Stimulated activated CD4-positive, alpha-beta T cell treated with anti-CD3 and anti-CD28 coated beads, Interleukin-4, amount 100 ng/mL, for 24 hours (primary cell): ENCODE results near the gene OSBPL1A.

ENCODE experiments used
- DNase-seq: peaks from one replicate; pipeline ENCODE4 v3.0.0-alpha.2; 2020

Gene OSBPL1A

DNA sequence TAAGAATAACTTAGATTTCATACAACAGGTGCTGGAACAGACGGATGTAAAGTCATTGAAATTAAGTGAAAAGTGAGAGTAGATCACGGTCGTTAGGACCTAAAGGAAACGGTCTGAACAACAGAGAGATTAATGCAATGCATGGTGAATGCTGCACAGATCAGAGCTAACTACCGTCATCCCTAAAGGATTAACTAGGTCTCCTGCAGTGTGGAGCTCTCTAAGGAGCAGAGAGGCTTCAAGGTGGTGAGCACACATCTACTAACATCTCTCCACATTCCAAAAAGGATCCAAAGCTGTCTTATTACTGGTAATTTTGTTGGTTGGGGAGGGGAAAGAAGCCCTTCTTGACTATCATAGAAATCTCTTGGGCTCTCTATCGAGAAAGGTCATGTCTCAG lies 183.5 kb downstream of the OSBPL1A start:
- no peak for DNase-seq

GRCh38 chr18:24212939-24213338 lies 184.7 kb downstream of the OSBPL1A start:
- no peak for DNase-seq

- DNase-seq = no peak
Measured at GRCh38 chr18:24209558-24209957, 188.1 kb downstream of the OSBPL1A start.

- no peak for DNase-seq
Measured at GRCh38 chr18:24208270-24209035, 189.2 kb downstream of the OSBPL1A start.

DNA sequence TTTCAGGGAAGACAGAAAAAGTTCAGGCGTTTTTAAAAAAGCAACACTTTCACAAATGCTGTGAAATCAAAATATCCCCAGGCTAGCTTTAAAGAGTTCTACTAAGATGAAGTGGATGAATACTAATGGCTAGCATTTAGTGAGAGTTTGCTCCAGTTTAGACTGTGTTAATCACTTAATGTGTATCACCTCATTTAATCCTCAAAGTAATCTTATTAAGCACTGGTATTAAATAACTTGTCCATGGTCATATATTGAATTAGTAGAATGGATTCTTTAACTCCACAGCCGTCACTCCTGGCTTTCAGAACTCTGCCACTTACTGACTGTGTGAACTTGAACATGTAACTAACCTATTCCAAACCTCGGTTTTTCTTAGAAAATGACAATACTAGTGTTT lies 192.7 kb downstream of the OSBPL1A start:
- DNase-seq = no peak

GRCh38 chr18:24201699-24202687 lies 195.6 kb downstream of the OSBPL1A start:
- no peak for DNase-seq

GRCh38 chr18:24200494-24201290 lies 196.9 kb downstream of the OSBPL1A start:
- no peak for DNase-seq

DNA sequence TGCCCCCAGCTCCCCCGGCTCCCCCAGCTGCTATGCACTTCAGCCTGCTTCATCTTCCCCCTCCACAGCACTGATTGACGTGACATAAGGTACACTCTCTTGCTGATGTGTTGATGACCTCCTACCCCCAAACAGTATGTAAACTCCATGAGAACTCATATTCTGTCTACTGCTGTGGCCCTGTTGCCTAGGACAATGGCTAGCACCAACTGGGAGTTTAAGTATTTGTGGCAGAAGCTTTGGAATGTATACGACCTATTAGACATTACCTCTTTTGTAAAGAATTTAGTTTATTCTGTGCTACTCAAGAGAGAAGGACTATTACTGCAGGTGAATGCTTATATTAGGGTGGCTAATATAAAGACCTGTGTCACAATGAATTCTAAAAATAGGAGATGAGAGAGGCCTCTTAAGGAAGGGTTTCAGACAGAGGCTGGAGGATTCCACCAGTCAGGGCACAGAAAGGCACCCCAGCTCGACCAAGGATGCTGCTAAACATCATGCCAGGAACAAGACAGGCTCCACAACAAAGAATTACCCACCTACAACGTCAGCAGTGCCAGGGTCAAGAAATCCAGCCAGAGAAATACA lies 198.2 kb downstream of the OSBPL1A start:
- no peak for DNase-seq

DNA sequence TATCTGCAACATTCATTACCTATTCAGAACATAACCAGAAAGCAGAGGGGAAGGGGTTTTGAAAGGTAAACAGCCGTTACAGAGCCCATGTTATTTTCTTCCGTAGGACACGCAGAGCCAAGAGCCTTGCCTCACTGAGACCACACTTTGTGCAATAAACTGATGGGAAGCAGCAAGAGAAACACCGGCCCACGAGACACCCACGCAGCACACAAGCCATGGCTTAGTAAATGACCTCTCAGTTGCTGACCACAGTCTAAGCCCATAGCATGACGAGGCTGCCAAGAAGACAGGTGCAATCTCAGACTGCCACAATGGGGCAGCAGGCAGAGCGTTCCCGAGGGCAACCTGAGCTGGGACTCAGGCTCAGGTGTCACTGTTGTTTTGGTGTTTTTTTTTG lies 199.2 kb downstream of the OSBPL1A start:
- no peak for DNase-seq

DNA sequence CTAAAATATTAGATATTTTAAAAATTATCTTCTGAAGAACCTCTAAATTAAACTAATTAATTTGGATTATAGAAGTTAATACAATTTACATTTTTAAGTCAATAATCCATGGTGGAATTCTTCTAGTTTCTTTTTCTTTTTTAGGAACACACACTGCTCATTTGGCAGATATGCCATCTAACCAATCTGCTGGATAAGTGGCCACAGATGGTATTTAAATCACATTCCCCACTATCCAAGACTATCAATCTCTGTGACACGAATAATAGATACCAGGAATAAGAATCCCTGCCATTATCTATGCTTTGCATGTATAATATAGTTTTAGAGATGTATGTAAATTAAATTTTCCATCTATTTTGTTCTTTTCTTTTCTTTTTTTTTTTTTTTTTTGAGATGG lies 200.2 kb downstream of the OSBPL1A start:
- DNase-seq = no peak

DNA sequence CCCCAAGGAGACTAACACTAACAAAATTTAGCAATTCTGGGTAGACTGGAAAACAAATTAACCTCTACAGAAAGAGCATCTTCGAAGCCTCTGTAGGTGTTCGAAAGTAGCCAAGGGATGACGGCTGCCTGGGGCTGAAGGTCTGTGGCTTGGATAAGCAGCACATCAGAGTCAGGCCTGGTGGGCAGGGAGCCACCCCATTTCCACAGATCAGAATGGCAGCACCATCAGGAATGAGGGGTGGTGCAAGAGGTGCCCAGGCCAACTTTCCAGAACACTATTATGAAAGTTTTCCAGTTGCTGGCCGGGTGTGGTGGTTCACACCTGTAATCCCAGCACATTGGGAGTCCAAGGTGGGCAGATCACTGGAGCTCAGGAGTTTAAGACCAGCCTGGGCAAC lies 200.9 kb downstream of the OSBPL1A start:
- no peak for DNase-seq

GRCh38 chr18:24195296-24196053 lies 202.1 kb downstream of the OSBPL1A start:
- no peak for DNase-seq

GRCh38 chr18:24190590-24190989 lies 207.0 kb downstream of the OSBPL1A start:
- DNase-seq = no peak

- DNase-seq = no peak
Measured at GRCh38 chr18:24189664-24190346, 207.8 kb downstream of the OSBPL1A start.

DNA sequence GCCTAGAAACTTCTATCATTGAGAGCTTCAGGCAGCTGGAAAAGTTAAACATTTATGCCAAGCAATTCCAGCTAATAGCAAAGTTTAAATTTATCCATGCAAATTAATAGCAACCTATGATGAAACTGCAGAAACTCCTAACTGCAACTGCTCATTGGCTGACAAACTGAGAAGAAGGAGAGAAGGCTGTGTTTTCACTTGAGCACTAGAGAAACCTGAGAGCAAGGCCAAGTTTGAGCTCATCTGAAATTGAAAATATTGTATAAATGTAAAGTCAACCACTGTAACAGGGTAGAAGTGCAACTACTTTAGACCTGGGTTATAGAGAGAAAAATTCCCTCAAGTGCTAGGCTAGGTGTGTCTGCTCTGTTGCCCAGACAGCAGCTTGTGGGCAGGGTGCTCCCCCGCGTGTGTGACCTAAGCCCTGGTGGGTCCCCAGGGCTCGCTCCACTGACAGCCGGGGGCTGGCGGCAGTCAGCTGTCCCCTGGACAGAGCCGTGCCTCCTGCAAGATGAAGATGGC lies 208.6 kb downstream of the OSBPL1A start:
- DNase-seq = no peak

DNA sequence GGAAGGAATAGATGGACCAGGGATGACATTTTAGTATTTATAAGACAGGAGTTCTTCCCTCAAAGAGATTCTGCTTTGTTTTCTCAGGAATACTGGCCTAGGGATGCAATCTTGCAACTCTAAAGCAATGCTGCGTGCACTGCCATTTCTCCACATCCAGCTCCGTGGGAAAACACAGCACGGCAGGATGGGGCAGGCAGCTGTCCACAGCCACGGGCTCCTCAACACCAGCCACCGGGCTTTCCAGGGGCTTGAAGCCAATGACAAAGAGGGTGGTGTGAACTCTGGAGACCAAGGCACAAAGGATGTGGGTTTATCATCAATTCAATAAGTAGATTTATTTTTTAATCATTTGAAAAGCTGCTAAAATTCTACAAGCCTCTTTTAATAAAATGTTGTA lies 209.5 kb downstream of the OSBPL1A start:
- DNase-seq = no peak

- DNase-seq = no peak
Measured at GRCh38 chr18:24187689-24188088, 209.9 kb downstream of the OSBPL1A start.

GRCh38 chr18:24187049-24187448 lies 210.6 kb downstream of the OSBPL1A start:
- no peak for DNase-seq

DNA sequence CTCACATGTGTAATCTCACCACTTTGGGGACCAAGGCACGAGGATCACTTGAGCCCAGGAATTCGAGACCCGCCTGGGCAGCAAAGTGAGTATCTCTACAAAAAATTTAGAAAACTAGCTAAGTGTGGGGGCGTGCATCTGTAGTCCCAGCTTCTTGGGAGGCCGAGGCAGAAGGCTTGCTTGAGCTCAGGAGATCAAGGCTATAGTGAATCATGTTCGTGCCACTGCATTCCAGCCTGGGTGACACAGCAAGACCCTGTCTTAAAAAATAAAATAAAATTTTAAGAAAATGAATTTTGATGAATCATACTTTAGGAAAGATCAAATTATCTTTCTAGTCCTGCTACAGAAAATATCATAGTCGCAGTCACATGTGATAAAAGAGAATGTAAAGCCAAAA lies 211.8 kb downstream of the OSBPL1A start:
- no peak for DNase-seq

DNA sequence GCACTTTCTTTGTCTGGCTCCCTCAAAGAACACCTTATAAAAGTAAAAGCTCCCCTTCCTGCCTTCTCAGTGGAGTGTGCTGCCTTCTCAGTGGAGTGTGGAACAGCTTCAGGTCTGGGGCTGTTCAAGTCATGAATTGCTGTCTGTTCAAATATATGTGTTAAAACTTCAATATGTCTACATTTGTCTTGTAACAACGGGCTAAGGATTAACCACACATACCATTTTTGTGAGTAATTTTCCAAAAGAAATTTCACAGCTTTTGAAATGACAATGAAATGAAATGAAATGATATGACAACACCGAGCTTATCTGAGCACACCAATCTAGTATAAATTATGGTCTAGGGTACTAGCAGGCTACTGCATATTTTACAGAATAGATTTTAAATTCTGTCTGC lies 215.8 kb downstream of the OSBPL1A start:
- no peak for DNase-seq

DNA sequence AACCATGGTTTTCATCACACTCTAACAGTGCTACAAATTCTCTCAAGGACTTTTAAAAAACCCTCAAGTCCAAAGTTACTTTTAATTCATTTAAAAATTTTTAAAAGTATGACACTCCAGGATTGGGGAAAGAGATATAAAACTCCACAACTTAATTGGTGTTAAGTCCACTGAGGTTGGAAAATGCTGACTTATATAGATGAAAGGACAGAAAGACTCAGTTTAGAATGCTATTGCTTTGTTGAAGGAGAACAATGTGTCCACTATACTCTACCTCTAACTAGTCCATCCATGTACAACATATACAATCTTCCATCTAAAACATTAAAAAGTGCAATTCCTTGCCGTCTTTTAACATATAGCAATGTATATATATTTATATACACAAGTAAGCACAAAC lies 217.6 kb downstream of the OSBPL1A start:
- no peak for DNase-seq
